Motor neuron (in vitro differentiated cells): ENCODE data around the gene UTP14A. TPM values are rescaled to one million over a fixed set of nuclear protein-coding genes. Genes with fewer than 3 reads are reported as not detected.
"Not testable (repeated sequence)": the region's sequence is repeated elsewhere in the genome, so short reads cannot be mapped to it uniquely, and the experiment has no call there.

Experiments used
- ATAC-seq, 8 experiments: fragments of 200-7000 bp; cut with Tn5 transposase; replicated peaks in 6 of 8; 2 replicates each; pipeline ENCODE4 v1.8.0; 2021; ENCODE audit warnings: mild to moderate bottlenecking in 8 of 8, moderate library complexity in 8 of 8
- H3K27ac ChIP-seq, 2 donors: fragments of 250-450 bp; sonication (Bioruptor Pico); 2 replicates each; pipeline ENCODE4 v1.9.0; 2021; ENCODE audit warnings: antibody characterized with exemption in 2 of 2, mild to moderate bottlenecking in 2 of 2, moderate library complexity in 1 of 2
- H3K4me1 ChIP-seq, 2 donors: fragments of 250-450 bp; sonication (Bioruptor Pico); replicated peaks in 1 of 2; 2 replicates each; pipeline ENCODE4 v1.6.1; 2021; ENCODE audit warnings: antibody characterized with exemption in 2 of 2, mild to moderate bottlenecking in 2 of 2, moderate library complexity in 1 of 2
- H3K4me3 ChIP-seq, 5 donors: fragments of 250-450 bp; sonication (Bioruptor Pico); 2 replicates each; pipeline ENCODE4 v1.9.0; 2021; ENCODE audit warnings: antibody characterized with exemption in 5 of 5, mild to moderate bottlenecking in 5 of 5, moderate library complexity in 4 of 5
- WGBS, 10 experiments: fragments of 450-650 bp; shearing (Covaris generic); methylation state at CpG; one replicate each; pipeline ENCODE4 v1.0.0; 2022; 5-methylcytosine and 5-hydroxymethylcytosine counted together
- in situ Hi-C, 9 experiments: fragments of 400-800 bp; cut with MboI; loops; one replicate each; pipeline ENCODE4 v1.15.0; 2021; ENCODE audit warnings: low sequenced_read_pairs in 9 of 9, low pct_unique_long_range_greater_than_20kb in 2 of 9; ENCODE audit not compliant: unreplicated experiment in 9 of 9
- total RNA-seq, 8 experiments: library from RNA; unstranded; fragments of 300-600 nt; gene quantifications; 2 replicates each; pipeline versions ENCODE4 v1.2.3 to v1.2.4, GENCODE V29; 2022

Gene UTP14A
- total RNA-seq, result 10 to 100 TPM; 10.2 to 38.1 (median 19.7) TPM

DNA sequence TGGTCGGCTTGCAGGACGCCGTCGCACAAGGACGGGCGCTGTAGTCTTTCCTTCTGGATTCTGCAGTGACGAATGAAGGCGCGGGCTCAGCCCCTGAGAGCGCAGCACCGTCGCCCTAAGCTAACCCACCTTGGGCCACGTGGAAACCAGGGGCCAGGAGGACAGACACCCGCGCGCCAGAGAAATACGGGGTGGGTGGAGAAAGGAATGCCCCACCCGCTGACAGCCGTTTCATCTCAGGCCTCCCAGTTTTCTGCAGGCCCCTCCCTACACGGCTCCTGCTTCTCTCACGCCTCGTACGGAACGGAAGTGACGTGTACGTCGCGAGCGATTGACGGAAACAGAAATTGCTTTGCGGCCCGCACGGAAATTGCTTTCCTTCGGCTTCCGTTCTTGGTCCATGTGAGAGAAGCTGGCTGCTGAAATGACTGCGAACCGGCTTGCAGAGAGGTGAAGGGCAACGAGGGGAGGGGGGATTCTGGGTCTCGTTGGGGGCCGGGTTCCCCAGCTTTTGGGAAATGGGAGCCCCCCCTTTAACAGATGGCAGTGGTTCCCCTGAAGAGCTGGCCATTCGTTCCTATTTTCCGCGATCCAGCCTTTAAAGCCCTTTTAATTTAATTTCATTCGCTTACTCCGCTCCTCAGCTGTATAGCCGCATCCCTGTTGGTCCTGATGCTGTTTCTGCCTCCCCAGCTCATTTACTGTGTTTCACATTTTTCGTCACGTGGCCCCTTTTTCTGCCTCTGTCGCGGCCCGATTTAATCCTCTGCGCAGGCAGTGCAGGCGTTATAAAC, at the start of gene UTP14A:
Gene UTP14A, plus strand, starts transcription at position 378 of the 794 bp plus-strand sequence. Its CDS starts 47 bp downstream, at position 425.
- 0 to 23% (median 0%) methylated on average over 1 to 10 of the region's 53 CpGs; no CpG with 5 or more reads in 6 of the 10 experiments for WGBS, 10 experiments
- H3K4me3 ChIP-seq, result peak within 1 kb of the TSS; percentile 52 to 93 (median 89)
- H3K4me1 ChIP-seq, result no peaks in the 10 kb centered on the region
- H3K27ac ChIP-seq, result peak within 1 kb of the TSS; percentile 85 to 92
- in situ Hi-C loops, result loop anchor here in 1 of 9 experiments (25.0 kb wide), 1 partner anchor 156 kb away; no protein-coding TSS in a partner anchor
- ATAC-seq, result peak; percentile 96 to 99 (median 98)

- 61% methylated on average over 5 of the region's 6 CpGs; no CpG with 5 or more reads in 9 of the 10 experiments for WGBS, 10 experiments
- H3K27ac ChIP-seq, H3K4me3 ChIP-seq, H3K4me1 ChIP-seq, ATAC-seq, in situ Hi-C loops: not testable (repeated sequence)
Observed at GRCh38 chrX:129859134-129859533, 46.8 kb upstream of the UTP14A start.

DNA sequence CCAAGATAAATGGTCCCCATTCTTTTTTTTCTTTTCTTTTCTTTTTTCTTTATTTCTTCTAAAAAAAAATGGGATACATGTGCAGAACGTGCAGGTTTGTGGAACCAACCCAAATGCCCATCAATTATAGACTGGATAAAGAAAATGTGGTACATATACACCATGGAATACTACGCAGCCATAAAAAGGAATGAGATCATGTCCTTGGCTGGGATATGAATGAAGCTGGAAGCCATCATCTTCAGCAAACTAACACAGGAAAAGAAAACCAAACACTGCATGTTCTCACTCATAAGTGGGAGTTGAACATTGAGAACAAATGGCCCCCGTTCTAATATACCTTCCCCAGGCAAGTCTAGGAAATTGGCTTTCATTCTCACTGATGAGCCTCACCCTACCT, 39.6 kb upstream of the UTP14A start:
- in situ Hi-C loops, H3K4me3 ChIP-seq, H3K4me1 ChIP-seq, H3K27ac ChIP-seq, ATAC-seq: not testable (repeated sequence)
- WGBS, 10 experiments, result 0 to 100% (median 22%) methylated on average over 1 to 3 of the region's 3 CpGs; no CpG with 5 or more reads in 6 of the 10 experiments

DNA sequence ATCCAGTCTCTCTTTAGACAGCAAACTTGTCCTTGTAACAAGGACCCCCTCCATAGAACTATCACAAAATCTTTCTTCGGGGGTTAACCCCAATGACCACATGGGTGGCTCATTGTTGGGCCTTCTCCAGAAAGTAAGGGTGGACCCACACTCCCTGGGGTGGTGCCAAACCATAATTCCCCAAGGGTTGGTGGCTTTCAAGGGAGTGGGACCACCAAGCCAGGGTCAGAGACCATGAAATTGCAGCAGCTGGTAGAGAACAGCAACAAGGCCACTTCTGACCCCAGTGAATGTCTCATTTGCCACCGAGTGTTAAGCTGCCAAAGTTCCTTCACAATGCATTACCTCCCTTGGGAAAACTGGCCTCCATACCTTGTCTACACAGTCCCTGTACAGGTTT, 33.4 kb upstream of the UTP14A start:
- ATAC-seq, result no peak
- in situ Hi-C loops, result no loop called here
- no peak overlapping the region for H3K4me3 ChIP-seq
- H3K4me1 ChIP-seq, result no peaks in the 10 kb centered on the region
- no peak overlapping the region for H3K27ac ChIP-seq
- 0 to 80% (median 50%) methylated on average over 1 to 2 of the region's 2 CpGs; no CpG with 5 or more reads in 7 of the 10 experiments for WGBS, 10 experiments

DNA sequence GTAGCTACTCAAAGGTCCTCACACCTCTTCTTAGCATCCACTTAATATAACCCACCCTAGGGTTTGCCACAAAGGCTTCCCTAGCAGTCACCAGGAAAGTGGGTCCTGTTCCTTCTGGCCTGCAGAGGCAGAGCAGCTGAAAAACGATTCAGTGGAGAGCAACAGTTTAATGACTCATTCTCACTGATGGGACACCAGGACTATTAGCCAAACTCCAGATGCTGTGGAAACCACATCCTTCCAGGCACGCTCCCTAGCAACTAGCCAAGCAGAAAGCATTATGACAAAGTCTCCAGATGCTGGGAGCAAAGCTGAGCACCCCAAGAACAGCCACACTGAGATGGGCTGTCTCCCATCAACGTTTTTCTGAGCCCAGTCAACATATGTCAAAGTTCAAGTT, 30.3 kb upstream of the UTP14A start:
- Histone ChIP-seq H3K27ac (no peak overlapping the region), H3K4me3 (no peak overlapping the region), H3K4me1 (no peaks in the 10 kb centered on the region)
- ATAC-seq, result peak in 2 of 8 experiments; percentile 48 to 71
- in situ Hi-C loops, result no loop called here
- WGBS, 10 experiments, result 0% methylated on average over 1 of the region's 3 CpGs; no CpG with 5 or more reads in 8 of the 10 experiments

DNA sequence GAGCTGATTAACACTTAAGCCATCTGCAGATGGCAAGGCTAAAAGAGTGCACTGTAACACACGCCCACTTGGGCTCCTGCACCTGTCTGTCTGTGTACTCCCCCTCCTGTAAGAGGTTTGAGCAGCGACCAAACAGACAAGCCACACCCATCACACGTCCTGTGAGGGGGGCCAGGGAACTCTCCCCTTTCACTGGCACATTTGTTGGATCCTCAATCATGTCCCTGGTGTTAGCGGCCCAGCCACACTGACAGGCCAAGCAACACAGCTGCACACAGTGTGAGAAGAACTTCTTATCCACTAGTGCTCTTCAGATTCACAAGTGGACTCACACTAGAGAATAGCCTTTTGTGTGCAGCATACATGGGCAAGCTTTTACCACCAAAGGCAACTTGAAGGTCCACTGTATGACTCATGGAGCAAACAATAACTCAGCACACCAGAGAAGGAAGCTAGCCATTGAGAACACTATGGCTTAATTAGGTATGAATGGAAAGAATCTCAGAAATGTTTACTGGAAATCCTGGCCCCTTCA, 29.1 kb upstream of the UTP14A start:
- no peak overlapping the region for H3K27ac ChIP-seq
- no CpG with 5 or more reads among the region's 4 CpGs for WGBS, 10 experiments
- no peak overlapping the region for H3K4me3 ChIP-seq
- in situ Hi-C loops, result no loop called here
- H3K4me1 ChIP-seq, result no peaks in the 10 kb centered on the region
- peak in 4 of 8 experiments; percentile 20 to 58 (median 24) for ATAC-seq

DNA sequence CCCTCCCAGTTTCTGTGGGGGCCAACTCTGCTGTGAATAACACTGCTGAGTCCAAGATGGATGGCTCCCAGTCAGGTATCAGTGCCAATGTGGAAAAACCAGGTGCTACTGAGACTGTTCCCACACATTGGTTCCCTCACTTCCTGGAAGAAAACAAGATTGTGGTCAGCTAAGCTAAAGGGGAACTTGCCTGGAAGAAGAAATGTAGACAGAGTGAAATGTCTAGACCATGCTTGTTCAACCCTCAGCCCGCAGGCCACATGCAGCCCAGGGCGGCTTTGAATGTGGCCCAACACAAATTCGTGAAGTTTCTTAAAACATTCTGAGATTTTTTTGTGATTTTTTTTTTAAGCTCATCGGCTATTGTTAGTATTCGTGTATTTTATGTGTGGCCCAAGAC, 28.6 kb upstream of the UTP14A start:
- in situ Hi-C loops, result no loop called here
- 20 to 100% (median 59%) methylated on average over 1 to 5 of the region's 5 CpGs; no CpG with 5 or more reads in 4 of the 10 experiments for WGBS, 10 experiments
- no peaks in the 10 kb centered on the region for H3K4me1 ChIP-seq
- no peak for ATAC-seq
- H3K27ac ChIP-seq, result no peak overlapping the region
- H3K4me3 ChIP-seq, result no peak overlapping the region

- WGBS, 10 experiments, result 0 to 30% methylated on average over 1 to 2 of the region's 6 CpGs; no CpG with 5 or more reads in 8 of the 10 experiments
- no peak for ATAC-seq
- no peaks in the 10 kb centered on the region for H3K4me1 ChIP-seq
- no peak overlapping the region for H3K4me3 ChIP-seq
- in situ Hi-C loops, result loop anchor here in 1 of 9 experiments (25.0 kb wide), 1 partner anchor 162 kb away; no protein-coding TSS in a partner anchor
- H3K27ac ChIP-seq, result no peak overlapping the region
Observed at GRCh38 chrX:129900054-129900453, 5.9 kb upstream of the UTP14A start.

DNA sequence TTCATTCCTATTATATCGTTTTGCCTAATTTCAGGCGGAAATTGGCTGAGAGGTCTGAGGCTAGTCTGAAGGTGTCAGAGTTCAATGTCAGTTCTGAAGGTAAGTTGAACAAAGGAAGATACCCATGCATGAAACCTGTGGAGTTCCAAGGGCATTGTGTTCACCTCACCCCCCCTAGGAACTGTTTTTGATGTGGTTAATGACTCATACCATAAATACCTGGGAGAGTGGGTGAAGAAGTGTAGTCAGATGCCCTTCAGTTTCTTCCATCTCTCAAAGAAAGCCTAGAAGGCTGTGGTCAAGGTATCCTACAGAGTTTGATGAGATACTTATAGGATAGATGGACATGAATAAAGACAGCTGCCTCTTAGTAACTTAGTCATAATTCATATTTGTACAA, 2.7 kb downstream of the UTP14A start:
- H3K4me3 ChIP-seq, result no peak overlapping the region
- H3K27ac ChIP-seq, result no peak overlapping the region
- in situ Hi-C loops, result loop anchor here in 1 of 9 experiments (25.0 kb wide), 1 partner anchor 154 kb away; no protein-coding TSS in a partner anchor
- 33% methylated on average over 1 of the region's 2 CpGs; no CpG with 5 or more reads in 9 of the 10 experiments for WGBS, 10 experiments
- no peak for ATAC-seq
- no peaks in the 10 kb centered on the region for H3K4me1 ChIP-seq

- Histone ChIP-seq H3K27ac (no peak overlapping the region), H3K4me1 (no peaks in the 10 kb centered on the region), H3K4me3 (no peak overlapping the region)
- 0 to 66% (median 37%) methylated on average over 1 to 6 of the region's 15 CpGs; no CpG with 5 or more reads in 6 of the 10 experiments for WGBS, 10 experiments
- ATAC-seq, result peak; percentile 62 to 94 (median 90)
- in situ Hi-C loops, result loop anchor here in 2 of 9 experiments (25.0 kb wide), 1 partner anchor 112 kb away; no protein-coding TSS in a partner anchor
Observed at GRCh38 chrX:129925305-129926092, 19.5 kb downstream of the UTP14A start.

DNA sequence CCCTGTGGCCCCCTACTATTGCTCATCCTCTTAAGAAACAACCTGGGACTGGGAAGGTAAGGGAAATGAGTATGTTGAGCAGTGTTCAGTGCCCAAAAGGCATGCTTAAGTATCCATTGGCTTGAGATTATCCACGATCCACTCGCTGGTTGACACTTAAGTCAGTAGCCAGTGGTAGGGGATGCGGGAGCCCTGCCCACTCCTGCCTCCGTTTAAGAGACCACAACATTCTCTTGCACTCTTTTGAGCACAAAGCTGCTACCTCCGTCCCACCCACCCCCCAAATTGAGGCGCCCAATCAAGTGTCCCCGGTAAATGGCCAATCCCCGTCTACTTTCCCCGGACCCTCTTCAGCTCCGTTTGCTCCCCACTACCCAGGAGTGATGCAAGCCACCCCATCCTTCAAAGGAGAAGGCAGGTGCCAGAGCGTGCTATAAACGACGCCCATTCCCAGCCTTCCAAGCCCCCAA, 25.0 kb downstream of the UTP14A start:
- peak in 1 of 8 experiments; percentile 8 for ATAC-seq
- peak overlapping the region; percentile 46 to 74 (median 58) for H3K4me3 ChIP-seq

GRCh38 chrX:129931411-129932015, 25.5 kb downstream of the UTP14A start:
- peak overlapping the region; percentile 46 to 74 (median 58) for H3K4me3 ChIP-seq

More for the DNA sequence above, 25.0 kb downstream of the UTP14A start:
- H3K4me1 ChIP-seq, result peaks cover 0 to 2% of the 10 kb centered on the region in 2 donors
- in situ Hi-C loops, result loop anchor here in 2 of 9 experiments (25.0 kb wide), 1 partner anchor 106 kb away; no protein-coding TSS in a partner anchor
- 20 to 80% methylated on average over 1 to 3 of the region's 13 CpGs; no CpG with 5 or more reads in 8 of the 10 experiments for WGBS, 10 experiments
- peak overlapping the region; percentile 40 to 72 for H3K27ac ChIP-seq

More at GRCh38 chrX:129931411-129932015, 25.5 kb downstream of the UTP14A start:
- peaks cover 0 to 2% of the 10 kb centered on the region in 2 donors for H3K4me1 ChIP-seq
- peak; percentile 73 to 83 (median 82) for ATAC-seq
- no CpG with 5 or more reads among the region's 41 CpGs for WGBS, 10 experiments
- in situ Hi-C loops, result loop anchor here in 2 of 9 experiments (25.0 kb wide), 1 partner anchor 106 kb away; no protein-coding TSS in a partner anchor
- peak overlapping the region; percentile 86 to 95 for H3K27ac ChIP-seq
